IgD-negative memory B cell (primary cell): Measurements from ENCODE around the gene UGT8. TPM values are rescaled to one million over a fixed set of nuclear protein-coding genes. Genes with fewer than 3 reads are reported as not detected.
A peak's percentile ranks its signal among the peaks of the same experiment; 100 is the strongest.
"Not testable (repeated sequence)": the region's sequence is repeated elsewhere in the genome, so short reads cannot be mapped to it uniquely, and the experiment has no call there.

Experiments
- H3K27ac Mint-ChIP-seq, 3 donors: one replicate each; pipeline ENCODE4 v1.8.0; 2020 to 2022; ENCODE audit warnings: mild to moderate bottlenecking in 3 of 3, mixed read lengths in 3 of 3, moderate library complexity in 1 of 3
- H3K27me3 Mint-ChIP-seq: one replicate; pipeline ENCODE4 v1.8.0; 2021; ENCODE audit warnings: mixed read lengths
- H3K36me3 Mint-ChIP-seq: one replicate; pipeline ENCODE4 v1.8.0; 2020; ENCODE audit warnings: mild to moderate bottlenecking, mixed read lengths
- H3K4me1 Mint-ChIP-seq, 3 donors: one replicate each; pipeline ENCODE4 v1.8.0; 2020 to 2022; ENCODE audit warnings: mixed read lengths in 3 of 3, mild to moderate bottlenecking in 1 of 3
- H3K4me3 Mint-ChIP-seq, 4 donors: one replicate each; pipeline ENCODE4 v1.8.0; 2020 to 2022; ENCODE audit warnings: mild to moderate bottlenecking in 4 of 4, mixed read lengths in 4 of 4, moderate library complexity in 3 of 4
- H3K9me3 Mint-ChIP-seq, 3 donors: one replicate each; pipeline ENCODE4 v1.8.0; 2020 to 2021; ENCODE audit warnings: mixed read lengths in 3 of 3, mild to moderate bottlenecking in 1 of 3
- polyA plus RNA-seq: library from polyadenylated mRNA; unstranded; fragments of 300-500 nt; fragmentation: Illumina TruSeq; gene quantifications from one replicate; pipeline ENCODE4 v1.2.3, GENCODE V29; 2021

Gene UGT8
- polyA plus RNA-seq, 1 donor from 2014 or later: 6.1 TPM

GRCh38 chr4:114599231-114599902, 760 bp downstream of the UGT8 start:
- H3K4me3 Mint-ChIP-seq: peak overlapping the region; percentile 93 to 98 (median 95)
- peaks cover 12 to 17% (median 13%) of the 10 kb centered on the region in 3 donors for H3K4me1 Mint-ChIP-seq
- peaks cover 3% of the 10 kb centered on the region for H3K27me3 Mint-ChIP-seq
- H3K9me3 Mint-ChIP-seq: no peaks in the 10 kb centered on the region
- H3K36me3 Mint-ChIP-seq: no peaks in the 10 kb centered on the region
- H3K27ac Mint-ChIP-seq: peak overlapping the region; percentile 69 to 89 (median 73)

GRCh38 chr4:114599903-114600552, 1.4 kb downstream of the UGT8 start:
- Mint-ChIP-seq H3K36me3 (no peaks in the 10 kb centered on the region), H3K27me3 (peaks cover 3% of the 10 kb centered on the region), H3K4me3 (peak overlapping the region; percentile 93 to 98 (median 95)), H3K4me1 (peaks cover 16 to 20% (median 17%) of the 10 kb centered on the region in 3 donors), H3K9me3 (no peaks in the 10 kb centered on the region), H3K27ac (peak overlapping the region; percentile 69 to 89 (median 73))

GRCh38 chr4:114600672-114601071, 2.1 kb downstream of the UGT8 start:
- peak overlapping the region; percentile 69 to 89 (median 73) for H3K27ac Mint-ChIP-seq
- H3K9me3 Mint-ChIP-seq: no peaks in the 10 kb centered on the region
- no peaks in the 10 kb centered on the region for H3K36me3 Mint-ChIP-seq
- H3K4me3 Mint-ChIP-seq: peak overlapping the region; percentile 93 to 98 (median 95)
- peaks cover 3% of the 10 kb centered on the region for H3K27me3 Mint-ChIP-seq
- peaks cover 16 to 21% (median 17%) of the 10 kb centered on the region in 3 donors for H3K4me1 Mint-ChIP-seq

- H3K4me3 Mint-ChIP-seq: no peak overlapping the region
- H3K4me1 Mint-ChIP-seq: peaks cover 16 to 21% (median 17%) of the 10 kb centered on the region in 3 donors
- no peaks in the 10 kb centered on the region for H3K36me3 Mint-ChIP-seq
- H3K27me3 Mint-ChIP-seq: peaks cover 3% of the 10 kb centered on the region
- H3K9me3 Mint-ChIP-seq: no peaks in the 10 kb centered on the region
- H3K27ac Mint-ChIP-seq: no peak overlapping the region
These were observed 2.9 kb downstream of the UGT8 start for GRCh38 chr4:114601304-114602052.

GRCh38 chr4:114603497-114603896, 4.9 kb downstream of the UGT8 start:
- no peak overlapping the region for H3K27ac Mint-ChIP-seq
- no peaks in the 10 kb centered on the region for H3K9me3 Mint-ChIP-seq
- H3K27me3 Mint-ChIP-seq: peaks cover 3% of the 10 kb centered on the region
- H3K4me3 Mint-ChIP-seq: no peak overlapping the region
- H3K4me1 Mint-ChIP-seq: peaks cover 16 to 19% (median 18%) of the 10 kb centered on the region in 3 donors
- H3K36me3 Mint-ChIP-seq: no peaks in the 10 kb centered on the region

GRCh38 chr4:114606245-114606644, 7.6 kb downstream of the UGT8 start:
- H3K27me3 Mint-ChIP-seq: no peaks in the 10 kb centered on the region
- peaks cover 10 to 18% (median 13%) of the 10 kb centered on the region in 3 donors for H3K4me1 Mint-ChIP-seq
- H3K36me3 Mint-ChIP-seq: no peaks in the 10 kb centered on the region
- no peak overlapping the region for H3K4me3 Mint-ChIP-seq
- H3K9me3 Mint-ChIP-seq: no peaks in the 10 kb centered on the region
- no peak overlapping the region for H3K27ac Mint-ChIP-seq

- Mint-ChIP-seq H3K27ac (no peak overlapping the region), H3K27me3 (no peaks in the 10 kb centered on the region), H3K9me3 (no peaks in the 10 kb centered on the region), H3K4me3 (no peak overlapping the region), H3K4me1 (peaks cover 10 to 18% (median 13%) of the 10 kb centered on the region in 3 donors), H3K36me3 (no peaks in the 10 kb centered on the region)
These were observed 8.4 kb downstream of the UGT8 start for GRCh38 chr4:114607056-114607455.

GRCh38 chr4:114613560-114613959, 15.0 kb downstream of the UGT8 start:
- H3K27me3 Mint-ChIP-seq: no peaks in the 10 kb centered on the region
- H3K4me3 Mint-ChIP-seq: peak overlapping the region in 2 of 4 donors; percentile 0 to 32
- no peaks in the 10 kb centered on the region for H3K9me3 Mint-ChIP-seq
- peaks cover 12 to 25% (median 22%) of the 10 kb centered on the region in 3 donors for H3K4me1 Mint-ChIP-seq
- H3K27ac Mint-ChIP-seq: no peak overlapping the region
- H3K36me3 Mint-ChIP-seq: no peaks in the 10 kb centered on the region

- H3K4me1 Mint-ChIP-seq: peaks cover 11 to 18% (median 15%) of the 10 kb centered on the region in 3 donors
- peak overlapping the region in 2 of 4 donors; percentile 23 to 41 for H3K4me3 Mint-ChIP-seq
- H3K27ac Mint-ChIP-seq: peak overlapping the region in 1 of 3 donors; percentile 33
These were observed 16.8 kb downstream of the UGT8 start for GRCh38 chr4:114615435-114615834.

GRCh38 chr4:114616036-114616435, 17.4 kb downstream of the UGT8 start:
- not testable (repeated sequence) for H3K27me3 Mint-ChIP-seq, H3K9me3 Mint-ChIP-seq, H3K27ac Mint-ChIP-seq, H3K36me3 Mint-ChIP-seq
- Mint-ChIP-seq H3K4me1 (peaks cover 11 to 16% (median 14%) of the 10 kb centered on the region in 3 donors), H3K4me3 (peak overlapping the region in 2 of 4 donors; percentile 23 to 41)

More at GRCh38 chr4:114615435-114615834, 16.8 kb downstream of the UGT8 start:
- Mint-ChIP-seq H3K36me3 (no peaks in the 10 kb centered on the region), H3K27me3 (no peaks in the 10 kb centered on the region), H3K9me3 (no peaks in the 10 kb centered on the region)

GRCh38 chr4:114626196-114626595, 27.6 kb downstream of the UGT8 start:
- Mint-ChIP-seq H3K4me1 (peaks cover 21 to 29% (median 27%) of the 10 kb centered on the region in 3 donors), H3K4me3 (no peak overlapping the region)

GRCh38 chr4:114636192-114636935, 37.8 kb downstream of the UGT8 start:
- Mint-ChIP-seq H3K4me3 (peak overlapping the region in 1 of 4 donors; percentile 41), H3K36me3 (peaks cover 6% of the 10 kb centered on the region), H3K4me1 (peaks cover 26 to 35% (median 26%) of the 10 kb centered on the region in 3 donors), H3K27ac (peak overlapping the region in 1 of 3 donors; percentile 59), H3K9me3 (peaks cover 0 to 1% (median 0%) of the 10 kb centered on the region in 3 donors), H3K27me3 (no peaks in the 10 kb centered on the region)

More at GRCh38 chr4:114626196-114626595, 27.6 kb downstream of the UGT8 start:
- Mint-ChIP-seq H3K27ac (no peak overlapping the region), H3K27me3 (no peaks in the 10 kb centered on the region), H3K36me3 (peaks cover 10% of the 10 kb centered on the region), H3K9me3 (peaks cover 0 to 2% (median 0%) of the 10 kb centered on the region in 3 donors)

- Mint-ChIP-seq H3K36me3 (no peaks in the 10 kb centered on the region), H3K27ac (no peak overlapping the region), H3K9me3 (peaks cover 0 to 1% (median 0%) of the 10 kb centered on the region in 3 donors), H3K4me3 (no peak overlapping the region), H3K27me3 (no peaks in the 10 kb centered on the region), H3K4me1 (peaks cover 15 to 28% (median 25%) of the 10 kb centered on the region in 3 donors)
These were observed 43.7 kb downstream of the UGT8 start for GRCh38 chr4:114642173-114642780.

GRCh38 chr4:114649908-114650307, 51.3 kb downstream of the UGT8 start:
- Mint-ChIP-seq H3K27ac (no peak overlapping the region), H3K4me3 (no peak overlapping the region), H3K4me1 (peaks cover 29 to 44% (median 30%) of the 10 kb centered on the region in 3 donors), H3K27me3 (no peaks in the 10 kb centered on the region), H3K36me3 (peaks cover 2% of the 10 kb centered on the region), H3K9me3 (no peaks in the 10 kb centered on the region)
